ENCODE measurements around the gene ZNF425. TPM values are rescaled to one million over a fixed set of nuclear protein-coding genes. Genes with fewer than 3 reads are reported as not detected.

Gene ZNF425
- total and polyA plus RNA-seq, 9 of the 15 experiments (the other 6 are each of a cell fraction or from before 2014, with no cell fraction given): 0.03 to 0.89 (median 0.54) TPM

- TF ChIP-seq PBX2 (CRISPR knock-in tag; IDR thresholded peaks at IDR 0.05; ENCODE audit: low read depth): no peak
- 0 out of 2 replicates have a peak, but pooled peaks have one; percentile 10 for TF ChIP-seq PBX2 (tag; conservative IDR thresholded peaks at IDR 0.05; ENCODE audit: low read depth)
- no peak for TF ChIP-seq SNIP1 (IDR thresholded peaks at IDR 0.05; ENCODE audit: low read depth)
- TF ChIP-seq EWSR1 (IDR thresholded peaks at IDR 0.05; ENCODE audit: borderline replicate concordance, low read depth, partially characterized antibody): no peak
- TF ChIP-seq MNT (conservative IDR thresholded peaks at IDR 0.05): no peak
- no peak for TF ChIP-seq DIDO1 (tag; IDR thresholded peaks at IDR 0.05; ENCODE audit: low read depth)
- TF ChIP-seq FOSL1 (tag; conservative IDR thresholded peaks at IDR 0.05): 0 out of 2 replicates have a peak, but pooled peaks have one; percentile 57
- 0 out of 2 replicates have a peak, but pooled peaks have one; percentile 8 for TF ChIP-seq VEZF1 (CRISPR knock-in tag; IDR thresholded peaks at IDR 0.05)
- TF ChIP-seq USF2 (CRISPR knock-in tag; IDR thresholded peaks at IDR 0.05): peak; percentile 2; the same call in 1 of the 2 replicates
- TF ChIP-seq ZNF699 (CRISPR knock-in tag; IDR thresholded peaks at IDR 0.05; ENCODE audit: insufficient replicate concordance): no peak
- TF ChIP-seq HDAC1 (IDR thresholded peaks at IDR 0.05): no peak
- TF ChIP-seq CEBPG (CRISPR knock-in tag; IDR thresholded peaks at IDR 0.05): no peak
- no peak for TF ChIP-seq CEBPG (tag; conservative IDR thresholded peaks at IDR 0.05 in 1 of 2, IDR thresholded peaks at IDR 0.05 in 1 of 2)
- TF ChIP-seq XRCC3 (IDR thresholded peaks at IDR 0.05): no peak
- no peak for TF ChIP-seq MCM5 (IDR thresholded peaks at IDR 0.05; ENCODE audit: low read depth)
- peak in 1 of 2 experiments; percentile 23; a peak in 1 of 4 replicates for TF ChIP-seq FOXK2 (conservative IDR thresholded peaks at IDR 0.05 in 1 of 2, IDR thresholded peaks at IDR 0.05 in 1 of 2; ENCODE audit: low read depth in 2 of 2)
- TF ChIP-seq GMEB1 (CRISPR knock-in tag; IDR thresholded peaks at IDR 0.05): no peak
These were observed 19.1 kb upstream of the ZNF425 start (continued) for GRCh38 chr7:149145031-149145845.

All from K562 (cell line).